B cell (primary cell): ENCODE results near the gene EXD3. TPM values are rescaled to one million over a fixed set of nuclear protein-coding genes. Genes with fewer than 3 reads are reported as not detected.

Experiments
- ATAC-seq: fragments of 200-7000 bp; cut with Tn5 transposase; one replicate; pipeline ENCODE4 v1.10.0; 2021; ENCODE audit warnings: low read depth, mild to moderate bottlenecking, moderate number of reproducible peaks, moderate library complexity
- CTCF ChIA-PET: fragments of 350-600 bp; sonication (Branson Sonifier 250); formaldehyde crosslinking; loops from one replicate; lab custom pipeline; 2021; ENCODE audit warnings: antibody characterized with exemption, inconsistent platforms; lab: Charles Lee
- POLR2A ChIA-PET: fragments of 350-600 bp; sonication (Branson Sonifier 250); formaldehyde crosslinking; loops from one replicate; lab custom pipeline; 2021; ENCODE audit warnings: antibody characterized with exemption; lab: Charles Lee
- DNase-seq: peaks from one replicate; pipeline ENCODE4 v3.0.0; 2013
- H2AFZ ChIP-seq: 2 replicates; pipeline ENCODE4 v1.6.1; 2012; ENCODE audit warnings: mild to moderate bottlenecking, low read depth, low read length; ENCODE audit not compliant: insufficient read depth, poor library complexity, severe bottlenecking
- H3K27ac ChIP-seq, 2 donors: 1 replicate in 1 of 2; 2 replicates in 1 of 2; pipeline ENCODE4 v1.5.1; 2012 to 2013; ENCODE audit warnings: low read length in 2 of 2, mild to moderate bottlenecking in 2 of 2, moderate library complexity in 1 of 2
- H3K27me3 ChIP-seq, 4 experiments: fragments of 200-600 bp in 1 of 4; sonication (generic) in 1 of 4; replicated peaks in 1 of 4; 1 replicate in 2 of 4; 2 replicates in 2 of 4; pipeline versions ENCODE4 v1.6.1 to v1.7.0; 2013 to 2016; ENCODE audit warnings: low read length in 3 of 4, mild to moderate bottlenecking in 2 of 4, mixed read lengths in 1 of 4, moderate library complexity in 1 of 4; ENCODE audit not compliant: insufficient read depth in 4 of 4, control insufficient read depth in 3 of 4; ENCODE audit errors: control extremely low read depth in 1 of 4
- H3K36me3 ChIP-seq, 2 experiments: replicated peaks in 1 of 2; 1 replicate in 1 of 2; 2 replicates in 1 of 2; pipeline versions ENCODE4 v1.6.1 to v1.7.1; 2013; ENCODE audit warnings: low read length in 1 of 2; ENCODE audit not compliant: insufficient read depth in 2 of 2, control insufficient read depth in 1 of 2; ENCODE audit errors: control extremely low read depth in 1 of 2, extremely low read depth in 1 of 2
- H3K4me1 ChIP-seq, 2 donors: fragments of 200-600 bp in 1 of 2; sonication (generic) in 1 of 2; 1 replicate in 1 of 2; 2 replicates in 1 of 2; pipeline versions ENCODE4 v1.5.1 to v1.6.1; 2013 to 2017; ENCODE audit warnings: low read length in 2 of 2; ENCODE audit not compliant: control insufficient read depth in 2 of 2, insufficient read depth in 2 of 2
- H3K4me2 ChIP-seq: replicated peaks from 2 replicates; pipeline ENCODE3; 2012; ENCODE audit warnings: mild to moderate bottlenecking, low read depth, low read length; ENCODE audit not compliant: poor library complexity, severe bottlenecking
- H3K4me3 ChIP-seq, 5 experiments: fragments of 200-600 bp in 1 of 5; sonication (generic) in 1 of 5; 1 replicate in 3 of 5; 2 replicates in 2 of 5; pipeline versions ENCODE4 v1.5.1 to v1.7.0; 2011 to 2016; ENCODE audit warnings: low read length in 4 of 5, mild to moderate bottlenecking in 4 of 5, low read depth in 2 of 5, control low read depth in 1 of 5, moderate library complexity in 1 of 5; ENCODE audit not compliant: insufficient read depth in 1 of 5; ENCODE audit errors: control extremely low read depth in 1 of 5, extremely low read depth in 1 of 5
- H3K79me2 ChIP-seq: fragments of 200-600 bp; sonication (generic); one replicate; pipeline ENCODE4 v1.6.0; 2016; ENCODE audit warnings: low read length; ENCODE audit not compliant: control insufficient read depth, insufficient read depth
- H3K9ac ChIP-seq: fragments of 200-600 bp; sonication (generic); 2 replicates; pipeline ENCODE4 v1.6.1; 2017; ENCODE audit warnings: mild to moderate bottlenecking, low read length, moderate library complexity
- H3K9me3 ChIP-seq, 3 donors: one replicate each; pipeline versions ENCODE4 v1.6.1 to v1.7.1; 2013; ENCODE audit warnings: low read length in 2 of 3; ENCODE audit not compliant: control insufficient read depth in 2 of 3, insufficient read depth in 1 of 3; ENCODE audit errors: control extremely low read depth in 1 of 3
- H4K20me1 ChIP-seq: 2 replicates; pipeline ENCODE4 v1.6.0; 2012; ENCODE audit warnings: mild to moderate bottlenecking, low read length; ENCODE audit not compliant: insufficient read depth, control insufficient read depth, poor library complexity, severe bottlenecking
- H3K27ac Mint-ChIP-seq: one replicate; pipeline ENCODE4 v1.8.0; 2021; ENCODE audit warnings: mixed read lengths
- H3K27me3 Mint-ChIP-seq: one replicate; pipeline ENCODE4 v1.8.0; 2021; ENCODE audit warnings: mixed read lengths
- H3K4me1 Mint-ChIP-seq: one replicate; pipeline ENCODE4 v1.8.0; 2021; ENCODE audit warnings: mixed read lengths
- H3K4me3 Mint-ChIP-seq: one replicate; pipeline ENCODE4 v1.8.0; 2021; ENCODE audit warnings: mixed read lengths
- H3K9me3 Mint-ChIP-seq: one replicate; pipeline ENCODE4 v1.8.0; 2022; ENCODE audit warnings: mixed read lengths; ENCODE audit not compliant: insufficient read depth
- EZH2 ChIP-seq: IDR thresholded peaks from 2 replicates; pipeline ENCODE4 v1.6.1; 2012; ENCODE audit warnings: borderline replicate concordance, low read depth, mild to moderate bottlenecking, moderate library complexity, low read length; ENCODE audit not compliant: insufficient read depth, poor library complexity, severe bottlenecking
- WGBS: methylation state at CpG from one replicate; pipeline ENCODE4 v1.1.5; 2013; ENCODE audit warnings: missing lambda C conversion rate; ENCODE audit not compliant: insufficient coverage; 5-methylcytosine and 5-hydroxymethylcytosine counted together
- intact Hi-C: fragments of 100-400 bp; cut with micrococcal nuclease; formaldehyde crosslinking; loops from one replicate; pipeline ENCODE4 v1.10.0; 2022
- polyA plus RNA-seq: library from polyadenylated mRNA; depleted of rRNA; stranded (reverse); fragments of >200 nt; gene quantifications from 2 replicates; pipeline ENCODE4 v1.2.3, GENCODE V29; 2012
- total RNA-seq, 2 donors: library from RNA; stranded (reverse); fragments of 120-200 nt in 1 of 2; gene quantifications; 1 replicate in 1 of 2; 2 replicates in 1 of 2; pipeline versions ENCODE4 v1.2.3 to v1.2.4, GENCODE V29; 2013 to 2022
- TF ChIP-seq, protein P1 (sequence below): fragments of 200-600 bp; IDR thresholded peaks from one replicate; pipeline ENCODE4 v1.8.0; 2022; ENCODE audit warnings: antibody characterized with exemption, mild to moderate bottlenecking

The EXD3 gene
- total and polyA plus RNA-seq, 2 donors (not counting 1 experiment from before 2014, with no cell fraction given): 22.5 to 23.7 TPM

DNA sequence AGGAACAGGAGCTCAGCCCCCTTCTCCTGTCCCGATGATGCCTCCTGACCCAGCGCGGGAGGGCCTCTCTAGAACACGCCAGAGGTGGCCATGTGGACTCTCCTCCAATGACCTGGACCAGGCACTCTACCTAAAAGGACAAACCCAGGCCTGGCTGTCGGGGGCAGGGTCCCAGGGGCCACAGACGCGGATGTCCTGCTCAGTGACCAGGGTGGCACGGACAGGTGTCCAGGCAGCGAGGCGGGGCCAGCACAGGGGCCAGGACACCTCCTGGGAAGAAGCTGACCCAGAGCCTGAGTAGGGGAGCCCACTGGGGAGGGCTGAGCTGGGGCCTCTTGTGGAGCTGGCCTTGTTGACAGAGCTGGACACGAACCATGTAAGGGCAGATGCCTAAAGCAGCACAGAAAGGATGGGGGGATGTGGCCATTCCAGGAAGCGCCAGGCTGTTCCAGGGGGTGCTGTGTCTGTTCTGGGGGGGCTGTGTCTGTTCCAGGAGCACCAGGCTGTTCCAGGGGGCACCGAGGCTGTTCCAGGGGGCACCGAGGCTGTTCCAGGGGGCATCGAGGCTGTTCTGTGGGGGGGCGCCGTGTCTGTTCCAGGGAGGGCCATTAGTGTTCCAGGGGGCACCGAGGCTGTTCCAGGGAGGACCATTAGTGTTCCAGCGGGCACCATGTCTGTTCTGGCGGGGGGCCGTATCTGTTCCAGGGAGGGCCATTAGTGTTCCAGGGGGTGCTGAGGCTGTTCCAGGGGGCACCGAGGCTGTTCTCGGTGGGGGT lies 30.5 kb downstream of the EXD3 start:
- POLR2A ChIA-PET: no interaction called here
- Mint-ChIP-seq H3K27ac (no peak overlapping the region), H3K9me3 (no peaks in the 10 kb centered on the region), H3K4me1 (peaks cover 6% of the 10 kb centered on the region), H3K27me3 (no peaks in the 10 kb centered on the region), H3K4me3 (no peak overlapping the region)
- H3K4me3 ChIP-seq: no peak overlapping the region
- H3K36me3 ChIP-seq: peaks cover 0 to 4% of the 10 kb centered on the region in 2 experiments
- peaks cover 4% of the 10 kb centered on the region for H4K20me1 ChIP-seq
- DNase-seq: no peak
- no peak for ATAC-seq
- TF ChIP-seq, protein P1, sequence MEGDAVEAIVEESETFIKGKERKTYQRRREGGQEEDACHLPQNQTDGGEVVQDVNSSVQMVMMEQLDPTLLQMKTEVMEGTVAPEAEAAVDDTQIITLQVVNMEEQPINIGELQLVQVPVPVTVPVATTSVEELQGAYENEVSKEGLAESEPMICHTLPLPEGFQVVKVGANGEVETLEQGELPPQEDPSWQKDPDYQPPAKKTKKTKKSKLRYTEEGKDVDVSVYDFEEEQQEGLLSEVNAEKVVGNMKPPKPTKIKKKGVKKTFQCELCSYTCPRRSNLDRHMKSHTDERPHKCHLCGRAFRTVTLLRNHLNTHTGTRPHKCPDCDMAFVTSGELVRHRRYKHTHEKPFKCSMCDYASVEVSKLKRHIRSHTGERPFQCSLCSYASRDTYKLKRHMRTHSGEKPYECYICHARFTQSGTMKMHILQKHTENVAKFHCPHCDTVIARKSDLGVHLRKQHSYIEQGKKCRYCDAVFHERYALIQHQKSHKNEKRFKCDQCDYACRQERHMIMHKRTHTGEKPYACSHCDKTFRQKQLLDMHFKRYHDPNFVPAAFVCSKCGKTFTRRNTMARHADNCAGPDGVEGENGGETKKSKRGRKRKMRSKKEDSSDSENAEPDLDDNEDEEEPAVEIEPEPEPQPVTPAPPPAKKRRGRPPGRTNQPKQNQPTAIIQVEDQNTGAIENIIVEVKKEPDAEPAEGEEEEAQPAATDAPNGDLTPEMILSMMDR: no peak
- no peak for TF ChIP-seq EZH2
- no peak overlapping the region for H3K27ac ChIP-seq
- 96% methylated on average over 16 of the region's 23 CpGs for WGBS
- no peak overlapping the region for H3K9ac ChIP-seq
- intact Hi-C loops: no loop called here
- peaks cover 2% of the 10 kb centered on the region for H3K79me2 ChIP-seq
- CTCF ChIA-PET: no interaction called here
- no peak overlapping the region for H3K4me2 ChIP-seq
- no peaks in the 10 kb centered on the region for H3K27me3 ChIP-seq
- peaks cover 5 to 8% of the 10 kb centered on the region in 2 donors for H3K4me1 ChIP-seq
- H2AFZ ChIP-seq: no peak overlapping the region
- peaks cover 0 to 4% (median 0%) of the 10 kb centered on the region in 3 donors for H3K9me3 ChIP-seq

DNA sequence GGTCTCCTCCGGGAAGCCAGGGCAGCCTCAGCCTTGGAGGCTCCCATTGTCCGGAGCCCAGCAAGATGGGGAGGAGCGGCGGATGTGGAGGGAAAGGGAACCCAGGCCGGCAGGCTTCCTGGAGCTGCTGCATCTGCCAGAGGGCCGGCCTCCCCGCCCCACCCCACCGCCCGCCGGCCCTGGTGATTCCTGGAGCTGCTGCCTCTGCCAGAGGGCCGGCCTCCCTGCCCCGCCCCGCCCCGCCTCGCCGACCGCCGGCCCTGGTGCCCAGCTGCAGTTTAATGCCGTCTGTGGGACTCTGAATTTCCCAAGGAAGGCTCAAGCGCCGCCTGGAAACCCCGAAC lies 31.6 kb downstream of the EXD3 start:
- DNase-seq: no peak
- H3K4me3 Mint-ChIP-seq: no peak overlapping the region
- ChIA-PET CTCF (interaction anchor here (0.5 kb wide), 1 partner anchor 21 kb away, joined by 4 read pairs; no protein-coding TSS in a partner anchor), POLR2A (interaction anchor here (0.6 kb wide), 1 partner anchor 159 kb away, joined by 3 read pairs; no protein-coding TSS in a partner anchor)
- WGBS: 90% methylated on average over 22 of the region's 22 CpGs
- Histone ChIP-seq H3K9ac (no peak overlapping the region), H3K27me3 (no peaks in the 10 kb centered on the region), H3K27ac (no peak overlapping the region), H3K36me3 (peaks cover 0 to 4% of the 10 kb centered on the region in 2 experiments), H3K79me2 (peaks cover 2% of the 10 kb centered on the region), H4K20me1 (no peaks in the 10 kb centered on the region), H3K4me2 (no peak overlapping the region), H3K9me3 (no peaks in the 10 kb centered on the region), H3K4me3 (no peak overlapping the region), H3K4me1 (peaks cover 9 to 13% of the 10 kb centered on the region in 2 donors), H2AFZ (no peak overlapping the region)
- no peaks in the 10 kb centered on the region for H3K9me3 Mint-ChIP-seq
- intact Hi-C loops: no loop called here
- TF ChIP-seq, protein P1: no peak
- TF ChIP-seq EZH2: no peak
- H3K4me1 Mint-ChIP-seq: peaks cover 3% of the 10 kb centered on the region
- H3K27ac Mint-ChIP-seq: no peak overlapping the region
- H3K27me3 Mint-ChIP-seq: no peaks in the 10 kb centered on the region
- no peak for ATAC-seq
